GM12875 (cell line): ENCODE data around the gene KCTD1.

Experiments
- H3K4me3 ChIP-seq: one replicate; pipeline ENCODE4 v1.5.1; 2011; ENCODE audit warnings: low read depth, low read length, control low read depth
- CTCF ChIP-seq: IDR thresholded peaks from 2 replicates; pipeline ENCODE4 v1.5.1; 2011; ENCODE audit warnings: low read depth, mild to moderate bottlenecking, control low read depth, inconsistent platforms, low read length, moderate library complexity, borderline replicate concordance; ENCODE audit not compliant: insufficient read depth

Gene KCTD1

GRCh38 chr18:26568926-26569665 lies 20.7 kb upstream of the KCTD1 start:
- no peak for TF ChIP-seq CTCF
- no peak overlapping the region for H3K4me3 ChIP-seq

- no peak overlapping the region for H3K4me3 ChIP-seq
- no peak for TF ChIP-seq CTCF
These were observed 20.2 kb upstream of the KCTD1 start for GRCh38 chr18:26568513-26568912.

DNA sequence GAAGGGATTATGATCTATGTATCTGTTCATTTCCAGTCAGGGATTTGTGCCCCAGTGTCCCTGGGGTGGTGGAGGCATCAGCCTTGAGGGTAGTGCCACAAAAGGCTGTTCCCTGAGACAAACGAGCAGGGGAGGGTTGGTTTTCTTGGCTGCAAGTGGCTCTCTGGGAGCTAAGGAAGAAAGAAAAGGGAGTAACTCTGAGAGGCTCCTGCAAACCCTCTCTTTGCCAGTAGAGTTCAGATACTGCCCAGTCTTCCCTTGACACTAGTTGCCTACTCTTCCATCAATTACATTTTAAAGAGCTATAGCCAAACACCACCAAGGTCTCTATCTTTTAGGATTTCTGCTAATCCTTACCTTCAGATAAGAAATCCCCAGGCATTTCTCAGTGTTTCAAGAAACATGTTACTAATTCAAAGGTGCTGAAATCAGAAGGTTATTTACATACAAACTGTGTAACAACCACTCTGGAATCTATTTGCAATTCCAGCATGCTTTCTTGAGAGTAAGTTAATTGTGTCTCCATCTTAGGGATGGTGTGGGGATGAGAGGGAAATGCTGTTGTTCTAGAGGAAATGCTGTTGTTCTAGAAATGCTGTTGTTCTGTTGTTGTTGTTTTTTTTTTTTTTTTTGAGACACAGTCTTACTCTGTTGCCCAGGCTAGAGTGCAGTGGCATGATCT lies 18.7 kb upstream of the KCTD1 start:
- H3K4me3 ChIP-seq = no peak overlapping the region
- no peak for TF ChIP-seq CTCF

DNA sequence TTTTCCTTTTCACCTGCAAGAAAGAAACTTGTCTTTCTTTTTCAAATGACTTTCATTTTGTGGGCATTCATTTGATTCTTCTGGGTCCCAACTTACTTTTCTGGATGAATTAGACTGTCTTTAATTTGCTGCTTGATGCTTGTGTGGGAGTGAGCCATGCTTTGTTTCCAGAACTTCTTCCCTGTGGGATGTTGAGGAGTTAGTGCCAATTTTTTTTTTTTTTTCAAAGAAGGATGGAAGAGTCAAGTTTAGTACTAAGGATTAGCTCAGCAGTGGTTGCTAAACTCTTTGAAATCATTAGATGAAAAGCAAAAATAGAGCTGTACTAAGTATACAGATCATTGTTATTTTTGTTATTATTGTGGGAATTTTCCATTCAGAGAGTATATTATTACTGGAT lies 17.2 kb upstream of the KCTD1 start:
- no peak overlapping the region for H3K4me3 ChIP-seq
- TF ChIP-seq CTCF = no peak

- H3K4me3 ChIP-seq = no peak overlapping the region
- TF ChIP-seq CTCF = no peak
These were observed 14.7 kb upstream of the KCTD1 start for GRCh38 chr18:26563024-26563423.

- TF ChIP-seq CTCF = no peak
These were observed 14.2 kb upstream of the KCTD1 start for GRCh38 chr18:26562568-26562967.

DNA sequence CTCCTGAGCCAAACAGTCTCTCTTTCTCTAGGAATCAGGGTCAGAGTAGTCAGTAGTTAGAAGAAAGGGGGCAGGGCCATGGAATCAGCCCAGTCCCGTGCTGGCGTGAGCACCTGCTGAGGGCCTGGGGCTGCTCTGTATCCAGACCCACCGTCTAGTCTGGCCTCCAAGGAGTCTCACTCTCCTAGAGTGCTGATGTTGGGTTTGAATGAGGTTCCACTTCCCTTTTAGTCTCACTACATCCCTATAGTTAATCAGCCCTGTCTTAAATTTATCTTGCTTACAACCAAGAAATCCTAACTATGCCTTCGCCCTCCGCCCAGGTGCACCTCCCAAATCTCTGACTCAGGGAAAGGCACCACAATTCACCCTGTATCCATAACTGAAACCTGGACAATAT lies 13.4 kb upstream of the KCTD1 start:
- no peak overlapping the region for H3K4me3 ChIP-seq
- TF ChIP-seq CTCF = no peak

More at GRCh38 chr18:26562568-26562967, 14.2 kb upstream of the KCTD1 start:
- H3K4me3 ChIP-seq = no peak overlapping the region
